ENCODE results near the gene GPR137B.
"Not testable (repeated sequence)": the region's sequence is repeated elsewhere in the genome, so short reads cannot be mapped to it uniquely, and the experiment has no call there.

GPR137B gene

GRCh38 chr1:236144446-236145150 is 2.3 kb downstream of the GPR137B start:
- no peak for DNase-seq (ENCODE audit: low spot score)

- no peak for DNase-seq (ENCODE audit: low spot score)
Observed at GRCh38 chr1:236147068-236147467, 4.7 kb downstream of the GPR137B start.

- no peak for DNase-seq (ENCODE audit: low spot score)
Observed at GRCh38 chr1:236147521-236148469, 5.5 kb downstream of the GPR137B start.

- no peak for DNase-seq (ENCODE audit: low spot score)
Observed at GRCh38 chr1:236148470-236148845, 6.1 kb downstream of the GPR137B start.

GRCh38 chr1:236149003-236149595 is 6.8 kb downstream of the GPR137B start:
- no peak for DNase-seq (ENCODE audit: low spot score)

GRCh38 chr1:236149696-236150228 is 7.4 kb downstream of the GPR137B start:
- DNase-seq (ENCODE audit: low spot score) = no peak

- DNase-seq (ENCODE audit: low spot score) = no peak
Observed at GRCh38 chr1:236150311-236150955, 8.1 kb downstream of the GPR137B start.

- DNase-seq (ENCODE audit: low spot score) = no peak
Observed at GRCh38 chr1:236150986-236151385, 8.6 kb downstream of the GPR137B start.

- DNase-seq (ENCODE audit: low spot score) = no peak
Observed at GRCh38 chr1:236151739-236152424, 9.5 kb downstream of the GPR137B start.

GRCh38 chr1:236154126-236154525 is 11.8 kb downstream of the GPR137B start:
- no peak for DNase-seq (ENCODE audit: low spot score)

GRCh38 chr1:236154671-236155398 is 12.5 kb downstream of the GPR137B start:
- no peak for DNase-seq (ENCODE audit: low spot score)

- no peak for DNase-seq (ENCODE audit: low spot score)
Observed at GRCh38 chr1:236155399-236155767, 13.0 kb downstream of the GPR137B start.

- DNase-seq (ENCODE audit: low spot score) = no peak
Observed at GRCh38 chr1:236155841-236156503, 13.6 kb downstream of the GPR137B start.

GRCh38 chr1:236156512-236157208 is 14.3 kb downstream of the GPR137B start:
- no peak for DNase-seq (ENCODE audit: low spot score)

- DNase-seq (ENCODE audit: low spot score) = not testable (repeated sequence)
Observed at GRCh38 chr1:236158072-236158471, 15.7 kb downstream of the GPR137B start.

- no peak for DNase-seq (ENCODE audit: low spot score)
Observed at GRCh38 chr1:236158719-236159118, 16.4 kb downstream of the GPR137B start.

- peak; percentile 75 for DNase-seq (ENCODE audit: low spot score)
Observed at GRCh38 chr1:236159704-236160539, 17.6 kb downstream of the GPR137B start.

- no peak for DNase-seq (ENCODE audit: low spot score)
Observed at GRCh38 chr1:236160540-236161127, 18.3 kb downstream of the GPR137B start.
